Measurements from ENCODE around the gene ELL. TPM values are rescaled to one million over a fixed set of nuclear protein-coding genes. Genes with fewer than 3 reads are reported as not detected.

The ELL gene
- total and polyA plus RNA-seq, 2 donors (not counting 3 experiments of a cell fraction or from before 2014, with no cell fraction given): 9.9 to 18.2 TPM

- CTCF ChIA-PET: interaction anchor here (1.0 to 4.3 kb wide), 3 partner anchors 11 to 47 kb away, joined by 3 to 20 read pairs (median 5); no protein-coding TSS in a partner anchor
- intact Hi-C loops (cut with micrococcal nuclease) (loop anchor here (5.0 kb wide), 1 partner anchor 99 kb away; the partner anchor contains the start of gene UBA52), dilution Hi-C loops (cut with MboI; ENCODE audit: extremely low pct_ligation_motif_present, low sequenced_read_pairs) (no loop called here)
- Histone ChIP-seq H3K9ac (replicated peaks; ENCODE audit: extremely low read depth, insufficient read depth, low read length) (no peak overlapping the region), H3K27ac (ENCODE audit: insufficient read depth, low read depth, low read length) (no peak overlapping the region), H3K9me3 (replicated peaks; ENCODE audit: control insufficient read depth, insufficient read depth, low read length) (no peaks in the 10 kb centered on the region), H4K20me1 (replicated peaks; ENCODE audit: control insufficient read depth, extremely low read depth, insufficient read depth, low read length) (no peaks in the 10 kb centered on the region), H3K4me2 (ENCODE audit: insufficient read depth, low read length) (no peak overlapping the region), H3K9me1 (replicated peaks; ENCODE audit: control insufficient read depth, extremely low read depth, insufficient read depth, low read length) (no peaks in the 10 kb centered on the region), H2AFZ (ENCODE audit: low read depth, low read length) (no peak overlapping the region), H3K4me1 (ENCODE audit: control insufficient read depth, extremely low read depth, insufficient read depth, low read length) (peaks cover 1% of the 10 kb centered on the region), H3K36me3 (ENCODE audit: control insufficient read depth in 2 of 2, extremely low read depth in 1 of 2, insufficient read depth in 2 of 2, low read length in 2 of 2) (peaks cover 0 to 14% of the 10 kb centered on the region in 2 experiments), H3K27me3 (ENCODE audit: control insufficient read depth in 2 of 2, insufficient read depth in 2 of 2, low read length in 2 of 2) (no peaks in the 10 kb centered on the region), H3K4me3 (replicated peaks in 1 of 3; ENCODE audit: insufficient read depth in 1 of 3, low read depth in 1 of 3, low read length in 3 of 3) (no peak overlapping the region), H3K79me2 (ENCODE audit: control insufficient read depth, insufficient read depth, low read length) (peaks cover 24% of the 10 kb centered on the region)
- DNase-seq (ENCODE audit: low read depth, low spot score) (no peak), FAIRE-seq (no peak)
- POLR2A ChIA-PET: no interaction called here
- no peak for TF ChIP-seq CTCF (IDR thresholded peaks at IDR 0.05; ENCODE audit: extremely low read depth in 1 of 2, insufficient read depth in 1 of 2, low read depth in 1 of 2, low read length in 2 of 2)
- no TSS peak for BruUV-seq (replicated peaks)
Measured at GRCh38 chr19:18473706-18474087, 48.2 kb downstream of the ELL start.

- ChIA-PET POLR2A (no interaction called here), CTCF (interaction anchor here (0.6 to 4.3 kb wide), 4 partner anchors 11 to 79 kb away, joined by 3 to 20 read pairs (median 6); no protein-coding TSS in a partner anchor)
- Histone ChIP-seq H3K4me1 (ENCODE audit: control insufficient read depth, extremely low read depth, insufficient read depth, low read length) (no peaks in the 10 kb centered on the region), H3K36me3 (ENCODE audit: control insufficient read depth in 2 of 2, extremely low read depth in 1 of 2, insufficient read depth in 2 of 2, low read length in 2 of 2) (peaks cover 0 to 15% of the 10 kb centered on the region in 2 experiments), H3K9ac (replicated peaks; ENCODE audit: extremely low read depth, insufficient read depth, low read length) (no peak overlapping the region), H3K79me2 (ENCODE audit: control insufficient read depth, insufficient read depth, low read length) (peaks cover 21% of the 10 kb centered on the region), H3K9me3 (replicated peaks; ENCODE audit: control insufficient read depth, insufficient read depth, low read length) (no peaks in the 10 kb centered on the region), H3K4me3 (replicated peaks in 1 of 3; ENCODE audit: insufficient read depth in 1 of 3, low read depth in 1 of 3, low read length in 3 of 3) (no peak overlapping the region), H4K20me1 (replicated peaks; ENCODE audit: control insufficient read depth, extremely low read depth, insufficient read depth, low read length) (no peaks in the 10 kb centered on the region), H2AFZ (ENCODE audit: low read depth, low read length) (no peak overlapping the region), H3K27me3 (ENCODE audit: control insufficient read depth in 2 of 2, insufficient read depth in 2 of 2, low read length in 2 of 2) (no peaks in the 10 kb centered on the region), H3K27ac (ENCODE audit: insufficient read depth, low read depth, low read length) (no peak overlapping the region), H3K4me2 (ENCODE audit: insufficient read depth, low read length) (no peak overlapping the region), H3K9me1 (replicated peaks; ENCODE audit: control insufficient read depth, extremely low read depth, insufficient read depth, low read length) (no peaks in the 10 kb centered on the region)
- intact Hi-C loops (cut with micrococcal nuclease): loop anchor here (5.0 kb wide), 1 partner anchor 99 kb away; the partner anchor contains the start of gene UBA52
- TF ChIP-seq POLR2A (IDR thresholded peaks at IDR 0.05; ENCODE audit: low read depth, low read length): no peak
- TF ChIP-seq JUN (IDR thresholded peaks at IDR 0.05; ENCODE audit: borderline replicate concordance, insufficient read depth, insufficient read length, low read depth): no peak
- TF ChIP-seq EZH2 (IDR thresholded peaks at IDR 0.05; ENCODE audit: borderline replicate concordance, low read depth, low read length, severe bottlenecking): no peak
- TF ChIP-seq MYC (IDR thresholded peaks at IDR 0.05; ENCODE audit: low read depth, low read length): no peak
- no peak for TF ChIP-seq POLR2AphosphoS5 (IDR thresholded peaks at IDR 0.05; ENCODE audit: insufficient read depth, low read depth, low read length)
- no peak for TF ChIP-seq CTCF (IDR thresholded peaks at IDR 0.05; ENCODE audit: extremely low read depth in 1 of 2, insufficient read depth in 1 of 2, low read depth in 1 of 2, low read length in 2 of 2)
- TF ChIP-seq MAX (IDR thresholded peaks at IDR 0.05; ENCODE audit: insufficient read depth, insufficient read length): no peak
- TF ChIP-seq GATA2 (IDR thresholded peaks at IDR 0.05; ENCODE audit: insufficient read depth, insufficient read length, low read depth, low read length): no peak
- TF ChIP-seq FOS (IDR thresholded peaks at IDR 0.05; ENCODE audit: borderline replicate concordance, insufficient read depth, low read length): no peak
- no peak for DNase-seq (ENCODE audit: low read depth, low spot score)
- BruUV-seq (replicated peaks): no TSS peak
- FAIRE-seq: no peak
- dilution Hi-C loops (cut with MboI; ENCODE audit: extremely low pct_ligation_motif_present, low sequenced_read_pairs): no loop called here
Measured at GRCh38 chr19:18473003-18473705, 48.7 kb downstream of the ELL start.
